GM18909 (cell line): ENCODE data around the gene FHIT.

Experiments
- ATAC-seq: cut with Tn5 transposase; IDR thresholded peaks from one replicate; pipeline ENCODE4 v1.9.1; 2021; ENCODE audit warnings: mild to moderate bottlenecking; ENCODE audit not compliant: unreplicated experiment, poor library complexity

FHIT gene

GRCh38 chr3:60456180-60456579 is 795.1 kb downstream of the FHIT start:
- ATAC-seq: no peak

- no peak for ATAC-seq
Observed at GRCh38 chr3:60453326-60453725, 797.9 kb downstream of the FHIT start.

GRCh38 chr3:60448696-60449095 is 802.6 kb downstream of the FHIT start:
- no peak for ATAC-seq

GRCh38 chr3:60445446-60445845 is 805.8 kb downstream of the FHIT start:
- no peak for ATAC-seq

- ATAC-seq: no peak
Observed at GRCh38 chr3:60444898-60445437, 806.3 kb downstream of the FHIT start.

- no peak for ATAC-seq
Observed at GRCh38 chr3:60440869-60441268, 810.4 kb downstream of the FHIT start.

- no peak for ATAC-seq
Observed at GRCh38 chr3:60435941-60436650, 815.2 kb downstream of the FHIT start.

GRCh38 chr3:60434950-60435349 is 816.3 kb downstream of the FHIT start:
- ATAC-seq: no peak

- no peak for ATAC-seq
Observed at GRCh38 chr3:60434323-60434722, 816.9 kb downstream of the FHIT start.

- no peak for ATAC-seq
Observed at GRCh38 chr3:60431599-60431958, 819.7 kb downstream of the FHIT start.

- ATAC-seq: no peak
Observed at GRCh38 chr3:60430205-60430604, 821.0 kb downstream of the FHIT start.

GRCh38 chr3:60427109-60427508 is 824.1 kb downstream of the FHIT start:
- no peak for ATAC-seq

- no peak for ATAC-seq
Observed at GRCh38 chr3:60424942-60425341, 826.3 kb downstream of the FHIT start.

- ATAC-seq: no peak
Observed at GRCh38 chr3:60424034-60424433, 827.2 kb downstream of the FHIT start.

GRCh38 chr3:60423556-60423955 is 827.7 kb downstream of the FHIT start:
- no peak for ATAC-seq

GRCh38 chr3:60421749-60422446 is 829.4 kb downstream of the FHIT start:
- ATAC-seq: no peak

- no peak for ATAC-seq
Observed at GRCh38 chr3:60417576-60417975, 833.7 kb downstream of the FHIT start.

GRCh38 chr3:60414011-60414410 is 837.2 kb downstream of the FHIT start:
- ATAC-seq: no peak

GRCh38 chr3:60413551-60413950 is 837.7 kb downstream of the FHIT start:
- ATAC-seq: no peak

GRCh38 chr3:60403866-60404265 is 847.4 kb downstream of the FHIT start:
- no peak for ATAC-seq

- ATAC-seq: no peak
Observed at GRCh38 chr3:60402931-60403330, 848.3 kb downstream of the FHIT start.
